K562 (cell line): ENCODE results near the gene NTSR2. TPM values are rescaled to one million over a fixed set of nuclear protein-coding genes. Genes with fewer than 3 reads are reported as not detected.

Experiments
- CREB5 ChIP-seq: fragments of 250-450 bp; sonication (Bioruptor Pico); IDR thresholded peaks from 2 replicates; pipeline ENCODE4 v1.5.0; 2020; ENCODE audit warnings: mild to moderate bottlenecking
- CUX1 ChIP-seq: fragments of 200-800 bp; sonication (Bioruptor generic); IDR thresholded peaks from 2 replicates; pipeline ENCODE4 v1.6.1; 2016; ENCODE audit warnings: missing genetic modification characterization, missing compliant biosample characterization
- DMBX1 ChIP-seq: fragments of 250-450 bp; sonication (Bioruptor Pico); IDR thresholded peaks from 2 replicates; pipeline ENCODE4 v1.8.0; 2022; ENCODE audit warnings: inconsistent platforms, mild to moderate bottlenecking, moderate library complexity, borderline replicate concordance
- HMG20A ChIP-seq: fragments of 450-650 bp; formaldehyde crosslinking; conservative IDR thresholded peaks from 2 replicates; pipeline ENCODE4 v1.4.0; 2020; ENCODE audit warnings: mild to moderate bottlenecking, mixed read lengths
- SAP30 ChIP-seq: fragments of 200-600 bp; sonication (generic); IDR thresholded peaks from 2 replicates; pipeline ENCODE4 v1.6.1; 2012; ENCODE audit warnings: borderline replicate concordance, low read depth, mild to moderate bottlenecking, moderate library complexity, low read length, control low read depth, inconsistent platforms; ENCODE audit not compliant: insufficient read depth, poor library complexity, severe bottlenecking
- SRSF3 ChIP-seq: fragments of 200-400 bp; formaldehyde crosslinking; IDR thresholded peaks from 2 replicates; pipeline ENCODE4 v1.6.1; 2016; ENCODE audit warnings: mild to moderate bottlenecking, low read length, moderate library complexity; ENCODE audit not compliant: insufficient read depth
- ZNF224 ChIP-seq: sonication (generic); formaldehyde crosslinking; IDR thresholded peaks from 2 replicates; pipeline ENCODE4 v1.8.0; 2022; ENCODE audit warnings: mild to moderate bottlenecking, missing genetic modification reagents
- ZNF830 ChIP-seq: fragments of 250-450 bp; sonication (Bioruptor Pico); IDR thresholded peaks from 2 replicates; pipeline ENCODE4 v1.5.0; 2021; ENCODE audit warnings: mild to moderate bottlenecking
- polyA plus RNA-seq, 8 experiments: library from polyadenylated mRNA; depleted of rRNA in 4 of 8; stranded (reverse) in 5 of 8; unstranded in 3 of 8; fragments of >200 nt; fragmentation: Nextera tagmentation in 2 of 8; fragmentation: Illumina TruSeq in 1 of 8; extraction: Ambion mirVana in 2 of 8; extraction: Trizol in 1 of 8; gene quantifications; 2 replicates each; pipeline versions ENCODE4 v1.2.1 to v1.2.3, GENCODE V29; 2011 to 2014; ENCODE audit warnings: inconsistent platforms in 1 of 8, missing spikeins in 1 of 8
- total RNA-seq, 7 experiments: library from RNA; depleted of rRNA in 6 of 7; stranded (reverse); fragments of >200 nt in 6 of 7; fragmentation: Illumina TruSeq in 2 of 7; extraction: Trizol in 2 of 7; gene quantifications; 2 replicates each; pipeline versions ENCODE4 v1.2.1 to v1.2.3, GENCODE V29; 2011 to 2021; ENCODE audit warnings: low replicate concordance in 1 of 7

Gene NTSR2
- total and polyA plus RNA-seq, 9 of the 15 experiments (the other 6 are each of a cell fraction or from before 2014, with no cell fraction given), result not detected

- no peak for TF ChIP-seq CUX1 (CRISPR knock-in tag)
- TF ChIP-seq HMG20A (CRISPR knock-in tag), result no peak
- no peak for TF ChIP-seq SRSF3
- TF ChIP-seq ZNF830 (CRISPR knock-in tag), result no peak
- no peak for TF ChIP-seq ZNF224 (CRISPR knock-in tag)
- no peak for TF ChIP-seq CREB5 (CRISPR knock-in tag)
- TF ChIP-seq DMBX1 (CRISPR knock-in tag), result no peak
- no peak for TF ChIP-seq SAP30
These were observed 33.7 kb upstream of the NTSR2 start (continued) for GRCh38 chr2:11703700-11704099.
